M059J (cell line): ENCODE measurements around the gene PSMA7. TPM values are rescaled to one million over a fixed set of nuclear protein-coding genes. Genes with fewer than 3 reads are reported as not detected.
A peak's percentile ranks its signal among the peaks of the same experiment; 100 is the strongest.
"Not testable (repeated sequence)": the region's sequence is repeated elsewhere in the genome, so short reads cannot be mapped to it uniquely, and the experiment has no call there.

Experiments
- DNase-seq: peaks from one replicate; pipeline ENCODE4 v3.0.0-alpha.2; 2012; ENCODE audit warnings: low read depth
- total RNA-seq: library from RNA; depleted of rRNA; stranded (reverse); fragments of >200 nt; shearing (Covaris generic); gene quantifications from 2 replicates; pipeline ENCODE4 v1.2.3, GENCODE V29; 2014

PSMA7 gene
- total RNA-seq, 1 experiment from 2014 or later, result 881 TPM

- peak; percentile 97 for DNase-seq
Observed at GRCh38 chr20:62155428-62156253, 12.4 kb upstream of the PSMA7 start.

GRCh38 chr20:62151835-62152364, 8.7 kb upstream of the PSMA7 start:
- no peak for DNase-seq

GRCh38 chr20:62151225-62151624, 8.0 kb upstream of the PSMA7 start:
- no peak for DNase-seq

- DNase-seq, result no peak
Observed at GRCh38 chr20:62150310-62150575, 7.0 kb upstream of the PSMA7 start.

- no peak for DNase-seq
Observed at GRCh38 chr20:62149532-62150309, 6.5 kb upstream of the PSMA7 start.

- no peak for DNase-seq
Observed at GRCh38 chr20:62148908-62149314, 5.7 kb upstream of the PSMA7 start.

- DNase-seq, result not testable (repeated sequence)
Observed at GRCh38 chr20:62148383-62148782, 5.2 kb upstream of the PSMA7 start.

GRCh38 chr20:62147528-62147927, 4.3 kb upstream of the PSMA7 start:
- no peak for DNase-seq

GRCh38 chr20:62147125-62147524, 3.9 kb upstream of the PSMA7 start:
- no peak for DNase-seq

- DNase-seq, result no peak
Observed at GRCh38 chr20:62146019-62146755, 3.0 kb upstream of the PSMA7 start.

- DNase-seq, result no peak
Observed at GRCh38 chr20:62145688-62146018, 2.5 kb upstream of the PSMA7 start.

- DNase-seq, result peak; percentile 68
Observed at GRCh38 chr20:62143957-62144825, 997 bp upstream of the PSMA7 start.

- DNase-seq, result no peak
Observed at GRCh38 chr20:62142252-62143080, 728 bp downstream of the PSMA7 start.

GRCh38 chr20:62141397-62142251, 1.6 kb downstream of the PSMA7 start:
- DNase-seq, result no peak

- DNase-seq, result no peak
Observed at GRCh38 chr20:62141043-62141396, 2.2 kb downstream of the PSMA7 start.

- DNase-seq, result no peak
Observed at GRCh38 chr20:62139636-62140035, 3.6 kb downstream of the PSMA7 start.

- no peak for DNase-seq
Observed at GRCh38 chr20:62138912-62139311, 4.3 kb downstream of the PSMA7 start.

GRCh38 chr20:62138204-62138543, 5.0 kb downstream of the PSMA7 start:
- no peak for DNase-seq

- DNase-seq, result no peak
Observed at GRCh38 chr20:62137478-62138203, 5.6 kb downstream of the PSMA7 start.
